ENCODE measurements around the gene SHC3.

- TF ChIP-seq CTCF (IDR thresholded peaks at IDR 0.05) (no peak), POLR2A (IDR thresholded peaks at IDR 0.05) (no peak)
These were observed 211.5 kb downstream of the SHC3 start for GRCh38 chr9:88966894-88967676.

Data from body of pancreas (tissue), 4 donors.